B cell (primary cell): Measurements from ENCODE around the gene IL17REL. TPM values are rescaled to one million over a fixed set of nuclear protein-coding genes. Genes with fewer than 3 reads are reported as not detected.

Source experiments
- ATAC-seq: fragments of 200-7000 bp; cut with Tn5 transposase; one replicate; pipeline ENCODE4 v1.10.0; 2021; ENCODE audit warnings: low read depth, mild to moderate bottlenecking, moderate number of reproducible peaks, moderate library complexity
- CTCF ChIA-PET: fragments of 350-600 bp; sonication (Branson Sonifier 250); formaldehyde crosslinking; loops from one replicate; lab custom pipeline; 2021; ENCODE audit warnings: antibody characterized with exemption, inconsistent platforms; lab: Charles Lee
- POLR2A ChIA-PET: fragments of 350-600 bp; sonication (Branson Sonifier 250); formaldehyde crosslinking; loops from one replicate; lab custom pipeline; 2021; ENCODE audit warnings: antibody characterized with exemption; lab: Charles Lee
- DNase-seq: peaks from one replicate; pipeline ENCODE4 v3.0.0; 2013
- H2AFZ ChIP-seq: 2 replicates; pipeline ENCODE4 v1.6.1; 2012; ENCODE audit warnings: mild to moderate bottlenecking, low read depth, low read length; ENCODE audit not compliant: insufficient read depth, poor library complexity, severe bottlenecking
- H3K27ac ChIP-seq, 2 donors: 1 replicate in 1 of 2; 2 replicates in 1 of 2; pipeline ENCODE4 v1.5.1; 2012 to 2013; ENCODE audit warnings: low read length in 2 of 2, mild to moderate bottlenecking in 2 of 2, moderate library complexity in 1 of 2
- H3K27me3 ChIP-seq, 4 experiments: fragments of 200-600 bp in 1 of 4; sonication (generic) in 1 of 4; replicated peaks in 1 of 4; 1 replicate in 2 of 4; 2 replicates in 2 of 4; pipeline versions ENCODE4 v1.6.1 to v1.7.0; 2013 to 2016; ENCODE audit warnings: low read length in 3 of 4, mild to moderate bottlenecking in 2 of 4, mixed read lengths in 1 of 4, moderate library complexity in 1 of 4; ENCODE audit not compliant: insufficient read depth in 4 of 4, control insufficient read depth in 3 of 4; ENCODE audit errors: control extremely low read depth in 1 of 4
- H3K36me3 ChIP-seq, 2 experiments: replicated peaks in 1 of 2; 1 replicate in 1 of 2; 2 replicates in 1 of 2; pipeline versions ENCODE4 v1.6.1 to v1.7.1; 2013; ENCODE audit warnings: low read length in 1 of 2; ENCODE audit not compliant: insufficient read depth in 2 of 2, control insufficient read depth in 1 of 2; ENCODE audit errors: control extremely low read depth in 1 of 2, extremely low read depth in 1 of 2
- H3K4me1 ChIP-seq, 2 donors: fragments of 200-600 bp in 1 of 2; sonication (generic) in 1 of 2; 1 replicate in 1 of 2; 2 replicates in 1 of 2; pipeline versions ENCODE4 v1.5.1 to v1.6.1; 2013 to 2017; ENCODE audit warnings: low read length in 2 of 2; ENCODE audit not compliant: control insufficient read depth in 2 of 2, insufficient read depth in 2 of 2
- H3K4me2 ChIP-seq: replicated peaks from 2 replicates; pipeline ENCODE3; 2012; ENCODE audit warnings: mild to moderate bottlenecking, low read depth, low read length; ENCODE audit not compliant: poor library complexity, severe bottlenecking
- H3K4me3 ChIP-seq, 5 experiments: fragments of 200-600 bp in 1 of 5; sonication (generic) in 1 of 5; 1 replicate in 3 of 5; 2 replicates in 2 of 5; pipeline versions ENCODE4 v1.5.1 to v1.7.0; 2011 to 2016; ENCODE audit warnings: low read length in 4 of 5, mild to moderate bottlenecking in 4 of 5, low read depth in 2 of 5, control low read depth in 1 of 5, moderate library complexity in 1 of 5; ENCODE audit not compliant: insufficient read depth in 1 of 5; ENCODE audit errors: control extremely low read depth in 1 of 5, extremely low read depth in 1 of 5
- H3K79me2 ChIP-seq: fragments of 200-600 bp; sonication (generic); one replicate; pipeline ENCODE4 v1.6.0; 2016; ENCODE audit warnings: low read length; ENCODE audit not compliant: control insufficient read depth, insufficient read depth
- H3K9ac ChIP-seq: fragments of 200-600 bp; sonication (generic); 2 replicates; pipeline ENCODE4 v1.6.1; 2017; ENCODE audit warnings: mild to moderate bottlenecking, low read length, moderate library complexity
- H3K9me3 ChIP-seq, 3 donors: one replicate each; pipeline versions ENCODE4 v1.6.1 to v1.7.1; 2013; ENCODE audit warnings: low read length in 2 of 3; ENCODE audit not compliant: control insufficient read depth in 2 of 3, insufficient read depth in 1 of 3; ENCODE audit errors: control extremely low read depth in 1 of 3
- H4K20me1 ChIP-seq: 2 replicates; pipeline ENCODE4 v1.6.0; 2012; ENCODE audit warnings: mild to moderate bottlenecking, low read length; ENCODE audit not compliant: insufficient read depth, control insufficient read depth, poor library complexity, severe bottlenecking
- H3K27ac Mint-ChIP-seq: one replicate; pipeline ENCODE4 v1.8.0; 2021; ENCODE audit warnings: mixed read lengths
- H3K27me3 Mint-ChIP-seq: one replicate; pipeline ENCODE4 v1.8.0; 2021; ENCODE audit warnings: mixed read lengths
- H3K4me1 Mint-ChIP-seq: one replicate; pipeline ENCODE4 v1.8.0; 2021; ENCODE audit warnings: mixed read lengths
- H3K4me3 Mint-ChIP-seq: one replicate; pipeline ENCODE4 v1.8.0; 2021; ENCODE audit warnings: mixed read lengths
- H3K9me3 Mint-ChIP-seq: one replicate; pipeline ENCODE4 v1.8.0; 2022; ENCODE audit warnings: mixed read lengths; ENCODE audit not compliant: insufficient read depth
- EZH2 ChIP-seq: IDR thresholded peaks from 2 replicates; pipeline ENCODE4 v1.6.1; 2012; ENCODE audit warnings: borderline replicate concordance, low read depth, mild to moderate bottlenecking, moderate library complexity, low read length; ENCODE audit not compliant: insufficient read depth, poor library complexity, severe bottlenecking
- WGBS: methylation state at CpG from one replicate; pipeline ENCODE4 v1.1.5; 2013; ENCODE audit warnings: missing lambda C conversion rate; ENCODE audit not compliant: insufficient coverage; 5-methylcytosine and 5-hydroxymethylcytosine counted together
- intact Hi-C: fragments of 100-400 bp; cut with micrococcal nuclease; formaldehyde crosslinking; loops from one replicate; pipeline ENCODE4 v1.10.0; 2022
- polyA plus RNA-seq: library from polyadenylated mRNA; depleted of rRNA; stranded (reverse); fragments of >200 nt; gene quantifications from 2 replicates; pipeline ENCODE4 v1.2.3, GENCODE V29; 2012
- total RNA-seq, 2 donors: library from RNA; stranded (reverse); fragments of 120-200 nt in 1 of 2; gene quantifications; 1 replicate in 1 of 2; 2 replicates in 1 of 2; pipeline versions ENCODE4 v1.2.3 to v1.2.4, GENCODE V29; 2013 to 2022
- TF ChIP-seq, protein P1 (sequence below): fragments of 200-600 bp; IDR thresholded peaks from one replicate; pipeline ENCODE4 v1.8.0; 2022; ENCODE audit warnings: antibody characterized with exemption, mild to moderate bottlenecking

Gene IL17REL
- total and polyA plus RNA-seq, 2 donors (not counting 1 experiment from before 2014, with no cell fraction given) = 0.09 to 0.10 TPM

- no peak overlapping the region for H3K4me3 Mint-ChIP-seq
- no peak for DNase-seq
- CTCF ChIA-PET = no interaction called here
- no peak overlapping the region for H3K4me3 ChIP-seq
- 81% methylated on average over 24 of the region's 24 CpGs for WGBS
- H3K79me2 ChIP-seq = no peaks in the 10 kb centered on the region
- peaks cover 13% of the 10 kb centered on the region for H3K27me3 Mint-ChIP-seq
- H4K20me1 ChIP-seq = no peaks in the 10 kb centered on the region
- peaks cover 0 to 12% (median 5%) of the 10 kb centered on the region in 4 experiments for H3K27me3 ChIP-seq
- H3K27ac Mint-ChIP-seq = no peak overlapping the region
- H3K9ac ChIP-seq = no peak overlapping the region
- H3K4me1 Mint-ChIP-seq = peaks cover 8% of the 10 kb centered on the region
- no peak overlapping the region for H3K27ac ChIP-seq
- no peak overlapping the region for H2AFZ ChIP-seq
- ATAC-seq = no peak
- intact Hi-C loops = no loop called here
- no peak overlapping the region for H3K4me2 ChIP-seq
- POLR2A ChIA-PET = interaction anchor here (0.6 kb wide), 2 partner anchors 22 to 100 kb away, joined by 6 to 7 read pairs; no protein-coding TSS in a partner anchor
- peaks cover 0 to 13% (median 5%) of the 10 kb centered on the region in 3 donors for H3K9me3 ChIP-seq
- H3K9me3 Mint-ChIP-seq = peaks cover 5% of the 10 kb centered on the region
- H3K36me3 ChIP-seq = no peaks in the 10 kb centered on the region
- peaks cover 14 to 17% of the 10 kb centered on the region in 2 donors for H3K4me1 ChIP-seq
- no peak for TF ChIP-seq EZH2
- TF ChIP-seq, protein P1, sequence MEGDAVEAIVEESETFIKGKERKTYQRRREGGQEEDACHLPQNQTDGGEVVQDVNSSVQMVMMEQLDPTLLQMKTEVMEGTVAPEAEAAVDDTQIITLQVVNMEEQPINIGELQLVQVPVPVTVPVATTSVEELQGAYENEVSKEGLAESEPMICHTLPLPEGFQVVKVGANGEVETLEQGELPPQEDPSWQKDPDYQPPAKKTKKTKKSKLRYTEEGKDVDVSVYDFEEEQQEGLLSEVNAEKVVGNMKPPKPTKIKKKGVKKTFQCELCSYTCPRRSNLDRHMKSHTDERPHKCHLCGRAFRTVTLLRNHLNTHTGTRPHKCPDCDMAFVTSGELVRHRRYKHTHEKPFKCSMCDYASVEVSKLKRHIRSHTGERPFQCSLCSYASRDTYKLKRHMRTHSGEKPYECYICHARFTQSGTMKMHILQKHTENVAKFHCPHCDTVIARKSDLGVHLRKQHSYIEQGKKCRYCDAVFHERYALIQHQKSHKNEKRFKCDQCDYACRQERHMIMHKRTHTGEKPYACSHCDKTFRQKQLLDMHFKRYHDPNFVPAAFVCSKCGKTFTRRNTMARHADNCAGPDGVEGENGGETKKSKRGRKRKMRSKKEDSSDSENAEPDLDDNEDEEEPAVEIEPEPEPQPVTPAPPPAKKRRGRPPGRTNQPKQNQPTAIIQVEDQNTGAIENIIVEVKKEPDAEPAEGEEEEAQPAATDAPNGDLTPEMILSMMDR = no peak
Measured at GRCh38 chr22:50035131-50035881, 22.7 kb upstream of the IL17REL start.
